ENCODE measurements around the gene SREBF1. TPM values are rescaled to one million over a fixed set of nuclear protein-coding genes. Genes with fewer than 3 reads are reported as not detected.

The SREBF1 gene
- total RNA-seq, 1 donor from 2014 or later, result 171 TPM

DNA sequence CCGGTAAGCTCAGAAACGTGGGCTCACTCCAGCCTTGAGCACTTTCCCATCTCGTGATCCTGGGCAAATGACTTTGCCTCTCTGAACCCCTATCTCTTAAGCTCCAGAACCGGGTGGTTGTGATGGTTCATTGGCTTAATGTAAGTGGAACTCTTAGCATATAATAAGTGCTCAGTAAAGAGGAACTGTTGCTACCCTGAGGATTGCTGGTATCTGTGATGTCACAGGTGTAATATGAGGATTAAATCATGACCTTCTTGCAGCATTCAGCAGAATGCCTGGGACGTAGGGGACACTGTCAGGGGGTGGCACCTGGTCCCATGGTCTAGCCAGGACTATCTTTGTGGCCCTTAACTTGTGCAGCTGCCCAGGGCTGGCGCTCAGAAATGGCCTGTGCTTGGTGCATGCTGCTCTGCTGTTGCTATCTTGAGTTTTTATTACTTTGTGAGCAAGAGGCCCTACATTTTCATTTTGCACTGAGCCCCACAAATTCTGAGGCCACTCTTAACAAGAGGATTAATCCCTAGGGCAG, 68.8 kb downstream of the SREBF1 start:
- Mint-ChIP-seq H3K27ac (no peak overlapping the region), H3K4me3 (no peak overlapping the region), H3K27me3 (no peaks in the 10 kb centered on the region), H3K36me3 (ENCODE audit: low read depth) (peaks cover 1% of the 10 kb centered on the region), H3K4me1 (peaks cover 17% of the 10 kb centered on the region), H3K9me3 (no peaks in the 10 kb centered on the region)
- DNase-seq, result no peak
- intact Hi-C loops (cut with micrococcal nuclease), result no loop called here

GRCh38 chr17:17767154-17767869, 69.5 kb downstream of the SREBF1 start:
- peaks cover 1% of the 10 kb centered on the region for H3K36me3 Mint-ChIP-seq (ENCODE audit: low read depth)
- intact Hi-C loops (cut with micrococcal nuclease), result no loop called here

GRCh38 chr17:17766744-17767120, 70.1 kb downstream of the SREBF1 start:
- Mint-ChIP-seq H3K36me3 (ENCODE audit: low read depth) (peaks cover 1% of the 10 kb centered on the region), H3K4me3 (no peak overlapping the region), H3K27me3 (no peaks in the 10 kb centered on the region), H3K27ac (no peak overlapping the region), H3K9me3 (no peaks in the 10 kb centered on the region), H3K4me1 (peaks cover 12% of the 10 kb centered on the region)
- intact Hi-C loops (cut with micrococcal nuclease), result no loop called here
- no peak for DNase-seq

More at GRCh38 chr17:17767154-17767869, 69.5 kb downstream of the SREBF1 start:
- DNase-seq, result no peak
- peaks cover 14% of the 10 kb centered on the region for H3K4me1 Mint-ChIP-seq
- no peak overlapping the region for H3K4me3 Mint-ChIP-seq
- no peaks in the 10 kb centered on the region for H3K9me3 Mint-ChIP-seq
- no peak overlapping the region for H3K27ac Mint-ChIP-seq
- no peaks in the 10 kb centered on the region for H3K27me3 Mint-ChIP-seq

DNA sequence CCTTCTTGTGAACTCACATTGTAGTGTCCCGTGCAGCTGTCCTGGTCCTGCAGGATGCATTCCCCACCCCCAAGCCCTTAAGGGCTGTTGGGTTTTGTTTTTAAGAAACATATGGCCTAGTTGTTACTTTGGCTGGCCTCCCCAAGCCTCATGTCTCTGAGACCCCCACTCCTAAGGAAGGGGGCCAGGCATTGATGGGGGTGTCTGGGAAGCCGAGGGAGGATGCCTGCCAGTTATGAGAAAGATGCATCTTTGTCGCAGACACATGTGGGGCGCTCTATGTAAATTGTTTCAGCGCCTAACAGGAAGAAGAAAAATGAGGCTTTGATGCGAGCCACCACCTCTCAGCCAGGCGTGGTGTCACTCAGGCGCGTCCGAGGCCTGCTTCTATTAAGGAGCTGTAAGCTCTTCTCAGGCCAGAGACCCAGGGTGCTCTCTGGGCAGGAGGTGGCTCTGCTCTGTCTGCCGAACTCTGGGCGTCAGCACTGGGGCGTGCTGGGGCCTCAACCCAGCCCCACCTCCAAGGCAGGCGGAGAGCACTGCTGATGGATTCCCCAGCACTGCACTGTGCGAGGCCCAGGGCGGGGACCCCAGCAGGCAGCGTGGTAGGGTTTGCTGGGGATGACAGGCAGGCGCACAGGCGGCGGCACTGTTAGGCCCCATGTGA, 70.6 kb downstream of the SREBF1 start:
- Mint-ChIP-seq H3K4me1 (peaks cover 12% of the 10 kb centered on the region), H3K27ac (no peak overlapping the region), H3K27me3 (no peaks in the 10 kb centered on the region), H3K36me3 (ENCODE audit: low read depth) (peaks cover 1% of the 10 kb centered on the region), H3K9me3 (no peaks in the 10 kb centered on the region), H3K4me3 (no peak overlapping the region)
- intact Hi-C loops (cut with micrococcal nuclease), result no loop called here
- DNase-seq, result no peak

GRCh38 chr17:17765359-17766076, 71.3 kb downstream of the SREBF1 start:
- no peak for DNase-seq
- intact Hi-C loops (cut with micrococcal nuclease), result no loop called here
- Mint-ChIP-seq H3K9me3 (no peaks in the 10 kb centered on the region), H3K4me3 (no peak overlapping the region), H3K27me3 (no peaks in the 10 kb centered on the region), H3K4me1 (peaks cover 12% of the 10 kb centered on the region), H3K36me3 (ENCODE audit: low read depth) (peaks cover 1% of the 10 kb centered on the region), H3K27ac (no peak overlapping the region)

DNA sequence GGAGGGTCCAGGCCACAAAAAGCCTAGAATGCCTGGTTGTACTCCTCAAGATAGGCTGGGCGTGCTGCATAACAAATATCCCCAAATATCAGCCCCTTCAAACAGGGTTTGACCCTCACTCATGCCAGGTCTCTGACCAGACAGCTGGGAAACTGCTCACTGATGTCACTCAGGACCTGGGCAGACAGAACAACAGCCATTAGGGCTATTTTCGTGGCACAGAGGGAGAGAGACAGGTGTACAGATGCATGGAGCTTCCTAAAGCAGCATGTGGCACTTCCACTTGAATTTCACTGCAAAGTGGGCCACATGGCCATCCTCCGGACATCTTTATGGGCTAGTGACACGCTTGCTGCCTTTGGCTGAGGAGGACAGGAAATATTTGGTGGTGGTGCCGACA, 73.1 kb downstream of the SREBF1 start:
- intact Hi-C loops (cut with micrococcal nuclease), result no loop called here
- H3K27me3 Mint-ChIP-seq, result no peaks in the 10 kb centered on the region
- H3K36me3 Mint-ChIP-seq (ENCODE audit: low read depth), result peaks cover 1% of the 10 kb centered on the region
- peaks cover 12% of the 10 kb centered on the region for H3K4me1 Mint-ChIP-seq
- DNase-seq, result no peak
- no peak overlapping the region for H3K27ac Mint-ChIP-seq
- no peaks in the 10 kb centered on the region for H3K9me3 Mint-ChIP-seq
- H3K4me3 Mint-ChIP-seq, result no peak overlapping the region

DNA sequence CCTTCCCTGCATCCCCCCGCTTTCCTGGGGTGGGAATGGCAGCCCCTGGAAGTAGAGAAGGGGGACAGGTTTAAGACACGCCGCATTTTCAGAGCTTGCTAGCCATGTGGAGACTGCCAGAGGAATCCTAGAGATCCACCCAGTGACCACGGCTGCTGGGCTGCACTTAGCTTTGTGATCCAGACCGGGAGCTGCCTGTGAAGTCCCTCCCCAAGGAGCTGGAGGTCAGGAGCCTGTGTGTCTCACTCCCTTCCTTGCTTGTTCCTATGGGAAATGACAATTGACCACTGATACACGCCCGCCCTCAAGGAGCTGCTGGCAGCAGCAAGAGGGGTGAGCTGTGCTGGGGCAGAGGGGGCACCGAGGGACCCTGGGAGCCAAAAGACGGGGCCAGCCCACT, 73.7 kb downstream of the SREBF1 start:
- no peak overlapping the region for H3K27ac Mint-ChIP-seq

GRCh38 chr17:17762744-17763105, 74.1 kb downstream of the SREBF1 start:
- Mint-ChIP-seq H3K36me3 (ENCODE audit: low read depth) (peaks cover 1% of the 10 kb centered on the region), H3K27me3 (no peaks in the 10 kb centered on the region), H3K27ac (no peak overlapping the region), H3K4me3 (no peak overlapping the region), H3K9me3 (no peaks in the 10 kb centered on the region), H3K4me1 (peaks cover 14% of the 10 kb centered on the region)
- intact Hi-C loops (cut with micrococcal nuclease), result no loop called here
- no peak for DNase-seq

More for the DNA sequence above, 73.7 kb downstream of the SREBF1 start:
- peaks cover 1% of the 10 kb centered on the region for H3K36me3 Mint-ChIP-seq (ENCODE audit: low read depth)
- no peaks in the 10 kb centered on the region for H3K27me3 Mint-ChIP-seq
- H3K4me1 Mint-ChIP-seq, result peaks cover 12% of the 10 kb centered on the region
- no peak for DNase-seq
- intact Hi-C loops (cut with micrococcal nuclease), result no loop called here
- H3K9me3 Mint-ChIP-seq, result no peaks in the 10 kb centered on the region
- H3K4me3 Mint-ChIP-seq, result no peak overlapping the region

Other genes with a start within 250 kb of the SREBF1 start
- gene PEMT, start 245.3 kb downstream of the SREBF1 start, total RNA-seq, result 43.6 and 45.5 TPM in 2 replicates
- gene RAI1, start 155.5 kb downstream of the SREBF1 start, total RNA-seq, result 30.1 and 34.5 TPM in 2 replicates
- 8.8 and 10.0 TPM in 2 replicates for gene TOM1L2, start 135.4 kb upstream of the SREBF1 start, total RNA-seq
- 0.42 TPM in 1 of 2 replicates, not detected in the other for gene DRC3, start 135.9 kb upstream of the SREBF1 start, total RNA-seq
- gene ATPAF2, start 202.2 kb upstream of the SREBF1 start, total RNA-seq, result 31.9 and 33.1 TPM in 2 replicates
- 9.6 and 11.3 TPM in 2 replicates for gene GID4, start 202.4 kb upstream of the SREBF1 start, total RNA-seq